HG02798 (cell line): ENCODE results near the gene CTNND1.

Experiments used
- ATAC-seq: cut with Tn5 transposase; IDR thresholded peaks from one replicate; pipeline ENCODE4 v1.9.1; 2021; ENCODE audit warnings: mild to moderate bottlenecking; ENCODE audit not compliant: unreplicated experiment, poor library complexity

Gene CTNND1

GRCh38 chr11:57758174-57758573, 3.4 kb upstream of the CTNND1 start:
- ATAC-seq = no peak

- ATAC-seq = no peak
Measured at GRCh38 chr11:57762235-57762861, 746 bp downstream of the CTNND1 start.

DNA sequence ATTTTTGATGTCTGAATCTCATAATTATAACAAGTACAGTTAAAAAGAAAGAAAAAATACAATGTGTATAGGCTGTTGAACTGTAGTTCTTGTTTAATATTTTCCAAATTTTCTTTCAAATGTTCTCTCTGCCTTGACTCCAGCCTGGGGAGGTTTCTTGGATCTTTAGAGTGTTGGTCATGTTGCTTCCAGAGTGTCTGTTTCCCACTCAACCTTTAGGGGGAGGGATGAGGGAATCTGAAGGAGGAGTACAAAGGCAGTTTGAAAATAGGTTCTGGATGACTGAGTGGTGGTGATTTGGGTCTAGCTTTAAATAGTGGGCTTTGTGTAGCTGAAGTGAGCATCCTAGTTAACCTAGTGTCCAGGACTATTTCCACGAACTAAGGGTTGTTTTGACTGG, 2.0 kb downstream of the CTNND1 start:
- ATAC-seq = no peak

- no peak for ATAC-seq
Measured at GRCh38 chr11:57764021-57764420, 2.4 kb downstream of the CTNND1 start.

DNA sequence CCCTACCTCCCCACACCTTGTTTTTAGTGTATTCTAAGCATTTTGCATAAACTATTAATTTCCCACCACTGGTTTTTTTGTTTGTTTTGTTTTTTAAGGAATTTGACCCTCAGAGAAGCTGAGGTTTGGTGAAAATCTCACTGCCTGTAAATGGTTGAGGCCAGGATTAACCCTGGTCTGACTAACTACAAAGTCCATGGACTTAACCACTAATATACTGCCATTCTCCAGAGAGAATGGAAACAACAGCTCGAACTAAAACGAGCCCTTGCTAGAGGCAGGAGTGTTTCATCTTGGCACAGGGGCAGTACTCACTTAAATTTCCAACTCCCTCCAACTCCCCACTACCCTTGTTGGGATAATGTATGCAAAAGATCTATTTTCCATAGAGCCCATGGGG, 3.0 kb downstream of the CTNND1 start:
- ATAC-seq = no peak

DNA sequence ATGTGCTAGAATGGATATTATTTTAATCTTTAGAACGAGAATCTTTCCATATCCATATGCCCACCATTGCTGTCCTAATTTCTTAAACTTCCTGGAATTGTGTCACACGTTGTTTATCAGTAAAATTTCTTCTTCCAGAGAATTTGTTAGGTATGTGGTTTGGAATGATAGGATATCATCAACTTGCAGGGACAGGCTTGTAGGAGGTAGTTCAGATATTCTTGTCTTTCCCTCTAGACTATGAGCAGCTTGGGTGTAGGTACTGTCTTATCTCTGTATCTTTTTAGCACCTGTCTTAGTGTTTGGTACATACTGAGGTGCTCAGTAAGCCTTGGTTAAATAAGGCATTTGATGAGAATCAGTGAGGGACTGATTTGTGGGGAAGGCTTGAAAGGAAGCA, 3.4 kb downstream of the CTNND1 start:
- ATAC-seq = no peak

GRCh38 chr11:57770793-57771192, 9.2 kb downstream of the CTNND1 start:
- ATAC-seq = no peak

DNA sequence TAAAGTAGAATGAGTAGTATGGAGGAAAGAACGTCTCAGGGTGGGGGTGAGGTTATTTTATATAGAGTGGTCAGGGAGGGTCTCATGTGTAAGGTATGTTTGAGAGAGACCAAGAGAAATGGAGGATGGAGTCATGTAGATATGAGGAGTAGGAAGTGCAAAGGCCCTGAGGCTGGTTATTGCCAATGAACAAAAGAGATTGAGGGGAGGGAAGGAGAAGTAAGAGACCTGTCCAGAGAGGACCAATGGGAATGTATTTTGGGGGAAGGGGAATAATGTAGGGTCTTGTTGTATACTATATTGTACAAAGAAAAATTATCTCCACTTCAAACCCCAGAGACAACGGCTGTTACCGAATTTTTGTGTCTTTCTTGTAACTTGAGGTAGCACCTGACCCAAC, 9.8 kb downstream of the CTNND1 start:
- no peak for ATAC-seq

- no peak for ATAC-seq
Measured at GRCh38 chr11:57772562-57772961, 11.0 kb downstream of the CTNND1 start.

- ATAC-seq = no peak
Measured at GRCh38 chr11:57773026-57773598, 11.5 kb downstream of the CTNND1 start.

DNA sequence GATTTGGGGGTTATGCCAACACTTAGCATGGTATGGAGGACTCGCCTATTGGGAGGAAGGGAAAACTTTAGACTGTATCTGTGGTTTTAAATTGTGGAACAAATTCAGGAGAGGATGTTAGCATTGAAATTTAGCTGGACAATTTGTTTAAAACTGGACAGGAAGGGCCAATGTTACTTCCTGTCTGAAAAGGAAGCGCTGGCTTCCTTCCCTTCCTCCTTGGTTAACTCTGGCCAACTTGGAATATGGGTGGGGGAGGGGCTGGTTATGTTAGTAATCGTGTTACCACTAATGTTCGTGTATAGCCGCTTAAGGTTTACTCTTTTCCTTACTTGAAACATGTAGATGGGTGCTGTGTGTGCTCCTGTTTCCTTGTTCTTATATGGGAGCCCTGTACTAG, 13.9 kb downstream of the CTNND1 start:
- no peak for ATAC-seq

DNA sequence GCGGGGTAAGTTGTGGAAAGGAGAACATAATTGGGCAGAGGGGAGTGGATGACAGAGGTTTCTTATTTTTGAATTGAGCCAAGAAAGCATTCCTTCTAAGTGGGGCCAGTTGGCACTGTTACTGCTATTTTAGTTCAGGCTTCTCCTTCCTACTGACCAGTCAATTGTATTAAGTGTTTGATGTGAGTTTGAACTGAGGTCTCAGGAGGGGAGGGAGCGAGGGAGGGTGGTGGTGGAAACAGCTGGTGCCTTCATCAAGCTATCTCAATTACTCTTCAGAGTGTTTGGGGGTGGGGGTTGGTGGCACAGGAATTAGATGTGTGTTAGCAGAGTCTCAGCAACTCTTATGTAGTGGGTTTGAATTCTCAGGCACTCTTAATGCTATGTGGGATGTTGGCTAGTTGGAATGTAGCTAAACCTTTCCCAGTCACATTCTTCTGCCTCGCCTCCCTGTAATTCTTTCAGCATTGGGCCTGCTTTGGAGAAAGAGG, 14.5 kb downstream of the CTNND1 start:
- ATAC-seq = no peak

GRCh38 chr11:57776577-57777210, 15.1 kb downstream of the CTNND1 start:
- ATAC-seq = no peak

- no peak for ATAC-seq
Measured at GRCh38 chr11:57777969-57778317, 16.3 kb downstream of the CTNND1 start.

DNA sequence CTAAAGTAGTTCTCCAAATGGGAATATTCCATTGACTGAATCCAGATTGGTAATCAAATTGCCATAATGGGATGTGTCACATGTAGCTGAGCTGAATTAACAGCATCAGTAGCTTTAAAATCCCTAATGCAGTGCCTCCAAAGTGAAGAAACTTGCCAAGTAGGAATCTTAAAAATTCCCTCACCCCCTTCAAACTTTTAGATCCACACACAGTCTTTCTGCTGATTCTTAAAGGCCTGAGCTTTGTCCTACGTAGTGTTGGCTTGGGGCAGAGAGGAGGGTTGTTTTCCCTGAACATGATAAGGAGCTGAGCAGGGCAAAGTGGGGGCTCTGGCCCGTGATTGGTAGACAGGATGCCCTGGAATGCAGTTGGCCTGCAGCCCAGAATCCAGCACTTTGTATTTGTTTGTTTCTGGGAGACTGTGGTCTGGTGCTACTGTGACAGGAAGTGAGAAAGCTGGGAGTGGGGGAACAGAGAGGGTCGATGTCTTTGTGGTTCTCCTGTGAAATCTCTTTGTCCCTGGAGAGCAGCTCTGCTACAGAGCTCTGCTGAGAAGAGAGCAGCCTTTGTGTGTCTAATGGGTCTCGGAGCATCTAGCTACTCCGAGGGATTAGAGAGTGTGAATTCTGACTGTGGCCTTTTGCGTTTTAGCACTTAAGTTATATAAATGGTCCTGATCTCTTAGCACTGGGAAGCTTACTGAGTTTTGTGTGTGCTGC, 16.9 kb downstream of the CTNND1 start:
- no peak for ATAC-seq

DNA sequence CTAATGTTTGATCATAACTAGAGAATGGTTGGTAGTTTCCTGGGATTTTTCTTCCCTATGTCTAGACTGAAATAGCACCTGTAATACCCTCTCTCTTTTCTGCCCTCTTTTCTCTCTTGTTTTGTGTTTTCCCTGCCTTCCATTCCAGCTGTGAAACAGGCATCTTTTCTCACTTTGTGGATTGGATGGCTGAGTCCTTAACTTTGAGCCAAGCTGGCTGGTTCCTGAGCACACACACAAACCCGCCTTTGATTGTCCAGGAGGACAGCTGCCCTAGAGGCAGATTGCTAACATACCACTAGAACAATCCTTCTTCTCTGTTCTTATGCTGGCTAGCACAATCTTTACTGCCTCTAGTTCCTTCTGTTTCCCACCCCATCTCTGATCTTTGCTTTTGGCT, 17.7 kb downstream of the CTNND1 start:
- no peak for ATAC-seq

DNA sequence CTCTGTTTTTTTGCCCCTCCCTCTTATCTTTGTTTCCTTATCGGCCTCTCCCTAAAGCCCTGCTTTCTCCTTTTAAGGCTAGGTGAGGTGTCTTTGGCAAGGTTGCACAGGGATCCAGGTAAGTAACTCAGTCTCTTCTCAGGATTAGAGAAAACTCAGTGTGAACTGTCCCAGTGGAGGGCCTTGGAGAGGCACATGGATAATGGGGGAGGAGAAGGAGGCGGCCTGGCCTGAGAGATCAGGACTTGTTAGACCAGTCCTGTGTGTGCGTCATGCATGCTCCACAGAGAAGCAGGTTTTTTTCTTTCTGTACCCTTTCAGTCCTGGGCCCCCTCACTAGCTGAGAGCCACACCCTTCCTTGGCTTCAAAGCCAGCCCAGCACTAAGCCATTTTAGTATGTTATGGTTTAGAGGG, 19.9 kb downstream of the CTNND1 start:
- ATAC-seq = no peak

DNA sequence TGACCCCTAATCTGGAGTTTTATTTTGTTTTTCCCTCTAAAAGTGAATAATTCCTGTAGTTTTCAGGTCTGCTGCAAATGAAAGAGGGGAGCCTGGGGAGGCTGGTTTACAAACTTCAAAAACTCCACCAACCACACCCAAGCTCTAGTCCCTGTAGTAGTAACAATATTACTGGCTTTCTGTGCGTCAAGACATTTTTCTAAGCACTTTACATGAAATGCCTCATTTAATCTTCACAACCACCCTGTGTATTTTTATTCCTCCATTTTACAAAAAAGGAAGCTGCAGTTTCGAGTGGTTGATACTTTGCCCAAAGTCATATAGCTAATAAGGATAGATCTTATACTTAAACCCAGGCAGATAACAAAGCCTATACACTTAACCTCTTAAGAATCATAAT, 23.5 kb downstream of the CTNND1 start:
- no peak for ATAC-seq

DNA sequence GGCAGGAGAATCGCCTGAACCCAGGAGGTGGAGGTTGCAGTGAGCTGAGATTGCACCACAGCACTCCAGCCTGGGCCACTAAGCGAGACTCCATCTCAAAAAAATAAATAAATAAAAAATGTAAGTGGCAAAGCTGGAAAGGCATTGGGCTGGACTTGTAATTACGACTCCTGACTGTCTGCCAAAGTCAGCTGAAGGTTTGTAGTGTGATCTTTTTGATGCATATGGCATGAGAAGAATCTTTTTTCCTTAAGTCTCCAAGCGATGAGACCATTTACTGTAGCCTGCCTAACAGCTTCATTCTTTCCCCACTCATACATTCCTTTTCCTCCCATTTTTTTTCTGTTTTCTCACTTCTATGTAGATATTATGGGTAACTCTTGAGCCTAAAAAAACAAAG, 24.8 kb downstream of the CTNND1 start:
- ATAC-seq = no peak

GRCh38 chr11:57787006-57787604, 25.5 kb downstream of the CTNND1 start:
- no peak for ATAC-seq
